Astrocyte of the cerebellum (primary cell): ENCODE data around the gene TRIAP1.

Experiments
- DNase-seq: peaks from one replicate; pipeline ENCODE4 v3.0.0-alpha.2; 2011; ENCODE audit warnings: low read depth
- H3K4me3 ChIP-seq: 2 replicates; pipeline ENCODE4 v1.5.1; 2011; ENCODE audit warnings: mild to moderate bottlenecking, low read depth, low read length, moderate library complexity
- in situ Hi-C: cut with HindIII; loops from 2 replicates; pipeline ENCODE4 v1.10.0; 2017; ENCODE audit warnings: low sequenced_read_pairs
- TF ChIP-seq, protein P1 (sequence below): IDR thresholded peaks from 2 replicates; pipeline ENCODE4 v1.5.1; 2012; ENCODE audit warnings: low read length, low read depth, moderate library complexity, mild to moderate bottlenecking; ENCODE audit errors: missing control alignments

TRIAP1 gene

GRCh38 chr12:120474616-120474960 is 28.4 kb upstream of the TRIAP1 start:
- no peak overlapping the region for H3K4me3 ChIP-seq
- TF ChIP-seq, protein P1, sequence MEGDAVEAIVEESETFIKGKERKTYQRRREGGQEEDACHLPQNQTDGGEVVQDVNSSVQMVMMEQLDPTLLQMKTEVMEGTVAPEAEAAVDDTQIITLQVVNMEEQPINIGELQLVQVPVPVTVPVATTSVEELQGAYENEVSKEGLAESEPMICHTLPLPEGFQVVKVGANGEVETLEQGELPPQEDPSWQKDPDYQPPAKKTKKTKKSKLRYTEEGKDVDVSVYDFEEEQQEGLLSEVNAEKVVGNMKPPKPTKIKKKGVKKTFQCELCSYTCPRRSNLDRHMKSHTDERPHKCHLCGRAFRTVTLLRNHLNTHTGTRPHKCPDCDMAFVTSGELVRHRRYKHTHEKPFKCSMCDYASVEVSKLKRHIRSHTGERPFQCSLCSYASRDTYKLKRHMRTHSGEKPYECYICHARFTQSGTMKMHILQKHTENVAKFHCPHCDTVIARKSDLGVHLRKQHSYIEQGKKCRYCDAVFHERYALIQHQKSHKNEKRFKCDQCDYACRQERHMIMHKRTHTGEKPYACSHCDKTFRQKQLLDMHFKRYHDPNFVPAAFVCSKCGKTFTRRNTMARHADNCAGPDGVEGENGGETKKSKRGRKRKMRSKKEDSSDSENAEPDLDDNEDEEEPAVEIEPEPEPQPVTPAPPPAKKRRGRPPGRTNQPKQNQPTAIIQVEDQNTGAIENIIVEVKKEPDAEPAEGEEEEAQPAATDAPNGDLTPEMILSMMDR, result no peak
- in situ Hi-C loops, result no loop called here
- DNase-seq, result no peak

DNA sequence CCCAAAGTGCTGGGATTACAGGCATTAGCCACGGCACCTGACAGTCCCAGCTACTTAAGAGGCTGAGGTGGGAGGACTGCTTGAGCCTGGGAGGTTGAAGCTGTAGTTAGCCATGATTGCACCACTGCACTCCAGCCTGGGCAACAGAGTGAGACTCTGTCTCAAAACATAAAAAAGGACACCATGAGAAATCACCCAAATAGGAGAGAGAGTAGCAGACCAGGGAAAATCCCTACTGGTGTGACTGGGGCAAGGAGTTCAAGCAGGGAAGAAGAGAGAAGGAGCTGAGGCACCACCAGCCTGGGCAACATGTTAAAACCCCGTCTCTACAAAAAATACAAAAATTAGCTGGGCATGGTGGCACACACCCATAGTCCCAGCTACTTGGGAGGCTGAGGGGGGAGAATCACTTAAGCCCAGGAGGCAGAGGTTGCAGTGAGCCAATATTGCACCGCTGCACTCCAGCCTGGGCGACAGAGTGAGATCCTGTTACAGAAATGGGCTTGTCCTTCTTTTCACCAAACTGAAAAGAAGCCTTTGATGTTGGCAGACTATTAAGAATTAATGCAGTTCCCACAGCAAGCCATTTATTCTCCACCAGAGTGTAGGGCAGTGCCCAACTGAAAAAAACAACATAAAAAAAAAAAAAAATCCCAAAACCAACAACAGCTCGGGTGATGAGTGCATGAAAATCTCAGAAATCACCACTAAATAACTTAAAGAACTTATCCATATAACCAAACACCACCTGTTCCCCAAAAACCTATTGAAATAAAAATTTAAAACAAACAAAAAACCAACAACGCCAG is 27.8 kb upstream of the TRIAP1 start:
- TF ChIP-seq, protein P1, result no peak
- no peak for DNase-seq
- in situ Hi-C loops, result no loop called here
- no peak overlapping the region for H3K4me3 ChIP-seq

DNA sequence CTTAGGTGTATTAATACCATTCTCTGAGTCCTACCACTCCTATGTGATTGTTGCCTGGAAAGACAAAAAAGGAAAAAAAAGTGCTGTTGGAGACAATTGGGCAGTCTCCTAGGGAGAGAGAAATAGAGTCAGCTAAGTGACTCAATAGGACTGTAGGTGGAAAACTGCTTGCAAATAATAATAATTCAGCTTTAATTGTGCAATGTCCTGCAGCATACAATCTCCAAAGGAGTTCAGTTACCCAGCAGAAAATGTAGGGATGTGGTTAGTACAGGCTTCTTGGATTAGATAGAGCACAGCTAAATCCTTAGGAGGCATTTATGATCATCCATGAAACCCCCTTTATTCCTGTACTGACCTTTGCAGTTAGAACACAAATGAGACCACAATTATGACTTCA is 26.3 kb upstream of the TRIAP1 start:
- TF ChIP-seq, protein P1, result no peak

DNA sequence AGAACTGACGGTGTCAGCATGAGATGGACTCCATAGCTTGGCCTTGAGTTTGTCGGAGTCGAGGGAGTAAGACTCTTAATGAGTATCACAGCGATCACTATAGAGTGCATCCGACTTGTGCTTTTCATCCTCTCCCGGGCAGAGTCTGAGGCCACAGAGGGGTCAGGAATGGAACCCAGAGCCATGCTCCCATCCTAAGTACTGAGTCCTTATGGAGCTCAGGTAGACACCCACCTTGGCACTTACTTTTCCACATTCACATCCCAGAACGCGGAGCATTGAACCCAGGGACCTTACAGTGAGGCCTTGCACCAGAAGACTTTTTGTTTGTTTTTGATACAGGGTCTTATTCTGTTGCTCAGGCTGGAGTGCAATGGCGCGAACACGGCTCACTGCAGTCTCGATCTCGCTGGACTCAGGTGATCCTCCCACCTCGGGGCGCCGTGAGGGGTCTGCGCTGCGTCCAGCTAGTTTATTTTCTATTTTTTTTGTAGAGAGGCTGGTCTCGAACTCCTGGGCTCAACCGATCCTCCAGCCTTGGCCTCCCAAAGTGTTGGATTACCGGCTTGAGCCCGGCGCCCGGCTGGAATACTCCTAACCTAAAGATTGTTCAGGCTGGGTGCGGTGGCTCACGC is 24.1 kb upstream of the TRIAP1 start:
- TF ChIP-seq, protein P1, result no peak
- in situ Hi-C loops, result no loop called here
- no peak for DNase-seq

More for the DNA sequence above, 26.3 kb upstream of the TRIAP1 start:
- no peak for DNase-seq
- H3K4me3 ChIP-seq, result no peak overlapping the region
- in situ Hi-C loops, result no loop called here

DNA sequence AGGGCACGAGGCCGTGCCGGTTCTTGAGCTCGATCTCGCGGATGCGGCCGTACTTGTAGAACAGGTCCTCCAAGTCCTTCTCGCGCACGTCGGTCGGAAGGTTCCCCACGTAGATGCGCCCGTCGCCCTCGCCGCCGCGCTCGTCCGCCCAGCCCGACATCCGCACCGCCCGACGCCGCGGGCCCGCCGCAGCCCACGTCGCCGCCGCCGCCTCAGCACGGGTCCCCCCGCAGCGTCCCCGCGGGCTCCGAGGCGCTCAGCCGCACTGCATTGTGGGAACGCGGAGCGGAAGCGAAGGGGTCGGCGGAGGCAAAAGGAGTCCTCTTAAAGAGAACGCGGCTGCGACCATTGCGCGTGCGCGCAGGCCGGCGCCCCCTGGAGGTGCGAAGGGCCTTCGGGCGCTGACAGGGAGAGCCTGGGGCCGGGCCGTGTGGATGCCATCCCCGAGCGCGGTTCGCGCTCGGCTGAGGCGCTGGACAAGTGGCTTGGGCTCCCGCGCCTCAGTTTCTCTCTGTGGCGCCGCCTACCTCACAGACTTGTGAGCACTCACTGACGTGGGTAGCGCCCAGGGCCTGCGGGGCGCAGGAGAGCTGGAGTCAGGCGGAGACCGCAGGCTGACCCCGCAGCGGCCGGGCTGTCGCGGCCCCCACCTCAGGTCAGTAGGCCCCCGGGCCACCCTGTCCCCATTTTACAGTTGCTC is 23.4 kb upstream of the TRIAP1 start, which contains the start of gene SRSF9:
Gene SRSF9, minus strand, starts transcription at position 299 of the 700 bp plus-strand sequence. Its CDS starts 139 bp downstream, at position 160.
- H3K4me3 ChIP-seq, result peak within 1 kb of the TSS; percentile 79
- TF ChIP-seq, protein P1, result peak; percentile 84
- peak; percentile 90 for DNase-seq
- in situ Hi-C loops, result no loop called here

More for the DNA sequence above, 24.1 kb upstream of the TRIAP1 start:
- H3K4me3 ChIP-seq, result peak overlapping the region; percentile 79

GRCh38 chr12:120468821-120469449 is 22.8 kb upstream of the TRIAP1 start:
- H3K4me3 ChIP-seq, result peak overlapping the region; percentile 79
- no peak for DNase-seq
- in situ Hi-C loops, result no loop called here
- TF ChIP-seq, protein P1, result no peak
